Left lung (tissue), 10 donors: ENCODE measurements around the gene LRMDA. TPM values are rescaled to one million over a fixed set of nuclear protein-coding genes. Genes with fewer than 3 reads are reported as not detected.

Source experiments
- ATAC-seq: fragments of 200-7000 bp; cut with Tn5 transposase; one replicate; pipeline ENCODE4 v1.9.1; 2020; ENCODE audit warnings: moderate library complexity
- DNase-seq, 4 donors: peaks; one replicate each; pipeline ENCODE4 v3.0.0-alpha.2; 2013 to 2020
- H3K27ac ChIP-seq, 2 donors: fragments of 200-600 bp; sonication (generic) in 1 of 2; one replicate each; pipeline versions ENCODE4 v1.5.0 to v1.8.0; 2020 to 2021
- H3K27me3 ChIP-seq, 2 donors: fragments of 200-600 bp; sonication (generic) in 1 of 2; one replicate each; pipeline versions ENCODE4 v1.5.0 to v1.8.0; 2020 to 2021
- H3K36me3 ChIP-seq, 2 donors: fragments of 200-600 bp; sonication (generic) in 1 of 2; one replicate each; pipeline versions ENCODE4 v1.5.0 to v1.8.0; 2020 to 2021
- H3K4me1 ChIP-seq, 2 donors: fragments of 200-600 bp; one replicate each; pipeline ENCODE4 v1.8.0; 2021
- H3K4me3 ChIP-seq, 2 donors: fragments of 200-600 bp; sonication (generic) in 1 of 2; one replicate each; pipeline versions ENCODE4 v1.5.0 to v1.8.0; 2020 to 2021; ENCODE audit warnings: mild to moderate bottlenecking in 1 of 2
- H3K9me3 ChIP-seq, 2 donors: fragments of 200-600 bp; sonication (generic) in 1 of 2; one replicate each; pipeline versions ENCODE4 v1.5.0 to v1.8.0; 2020 to 2021
- intact Hi-C, 2 donors: fragments of 100-400 bp; cut with DNase I; formaldehyde crosslinking; loops; one replicate each; pipeline versions ENCODE4 v1.11.2 to v1.14.2; 2022
- polyA plus RNA-seq, 6 donors: library from polyadenylated mRNA; unstranded; fragments of 120-200 nt; gene quantifications; one replicate each; pipeline ENCODE4 v1.2.1, GENCODE V29; 2013; ENCODE audit not compliant: insufficient read length in 6 of 6
- total RNA-seq, 2 donors: library from RNA; stranded (reverse); fragmentation: NEBNext Ultra II Directional; extraction: Animal tissue kit (Norgen Biotek cat#: 25700); gene quantifications; one replicate each; pipeline ENCODE4 v1.2.1, GENCODE V29; 2021
- TF ChIP-seq, protein P1 (sequence below), 2 donors: fragments of 200-600 bp; sonication (generic) in 1 of 2; IDR thresholded peaks; one replicate each; pipeline versions ENCODE4 v1.5.0 to v1.8.0; 2021; ENCODE audit warnings: antibody characterized with exemption in 2 of 2
- donor health status: DM: no; HTN: yes; CAD: no.
- donor health status: DM: no; HTN: no; CAD: no.

Gene LRMDA
- total and polyA plus RNA-seq, 8 donors: 13.9 to 23.6 (median 18.7) TPM

- no peak for ATAC-seq
Measured at GRCh38 chr10:75477680-75478079, 46.3 kb downstream of the LRMDA start.

DNA sequence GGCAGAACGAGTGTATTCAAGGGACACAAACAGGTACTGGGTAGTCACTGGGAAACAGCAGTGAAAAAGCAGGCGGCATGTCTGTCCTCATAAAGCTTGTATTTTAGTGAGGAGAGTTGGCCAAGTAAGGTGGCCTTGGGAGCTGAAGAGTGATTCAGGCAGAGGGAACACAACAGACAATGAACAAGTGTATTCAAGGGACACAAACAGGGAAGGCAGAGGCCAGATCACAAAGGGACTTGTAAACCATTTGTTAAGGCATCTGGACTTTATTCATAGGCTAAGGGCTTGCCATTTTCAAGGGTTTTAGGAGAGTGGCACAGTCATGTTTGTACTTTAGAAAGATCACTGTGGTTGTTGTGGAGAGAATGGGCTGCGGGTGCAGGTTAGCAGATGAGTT lies 49.0 kb downstream of the LRMDA start:
- Histone ChIP-seq H3K36me3 (no peaks in the 10 kb centered on the region), H3K4me1 (peaks cover 0 to 4% of the 10 kb centered on the region in 2 donors), H3K9me3 (peaks cover 0 to 11% of the 10 kb centered on the region in 2 donors), H3K27ac (no peak overlapping the region), H3K4me3 (no peak overlapping the region), H3K27me3 (no peaks in the 10 kb centered on the region)
- TF ChIP-seq, protein P1, sequence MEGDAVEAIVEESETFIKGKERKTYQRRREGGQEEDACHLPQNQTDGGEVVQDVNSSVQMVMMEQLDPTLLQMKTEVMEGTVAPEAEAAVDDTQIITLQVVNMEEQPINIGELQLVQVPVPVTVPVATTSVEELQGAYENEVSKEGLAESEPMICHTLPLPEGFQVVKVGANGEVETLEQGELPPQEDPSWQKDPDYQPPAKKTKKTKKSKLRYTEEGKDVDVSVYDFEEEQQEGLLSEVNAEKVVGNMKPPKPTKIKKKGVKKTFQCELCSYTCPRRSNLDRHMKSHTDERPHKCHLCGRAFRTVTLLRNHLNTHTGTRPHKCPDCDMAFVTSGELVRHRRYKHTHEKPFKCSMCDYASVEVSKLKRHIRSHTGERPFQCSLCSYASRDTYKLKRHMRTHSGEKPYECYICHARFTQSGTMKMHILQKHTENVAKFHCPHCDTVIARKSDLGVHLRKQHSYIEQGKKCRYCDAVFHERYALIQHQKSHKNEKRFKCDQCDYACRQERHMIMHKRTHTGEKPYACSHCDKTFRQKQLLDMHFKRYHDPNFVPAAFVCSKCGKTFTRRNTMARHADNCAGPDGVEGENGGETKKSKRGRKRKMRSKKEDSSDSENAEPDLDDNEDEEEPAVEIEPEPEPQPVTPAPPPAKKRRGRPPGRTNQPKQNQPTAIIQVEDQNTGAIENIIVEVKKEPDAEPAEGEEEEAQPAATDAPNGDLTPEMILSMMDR (IDR thresholded peaks at IDR 0.05): no peak
- intact Hi-C loops: no loop called here
- no peak for DNase-seq
- no peak for ATAC-seq

More at GRCh38 chr10:75477680-75478079, 46.3 kb downstream of the LRMDA start:
- intact Hi-C loops: no loop called here
- TF ChIP-seq, protein P1 (IDR thresholded peaks at IDR 0.05): no peak
- no peak for DNase-seq
- no peak overlapping the region for H3K27ac ChIP-seq
- H3K9me3 ChIP-seq: no peaks in the 10 kb centered on the region
- H3K4me1 ChIP-seq: peaks cover under 1 to 4% of the 10 kb centered on the region in 2 donors
- no peaks in the 10 kb centered on the region for H3K27me3 ChIP-seq
- no peak overlapping the region for H3K4me3 ChIP-seq
- no peaks in the 10 kb centered on the region for H3K36me3 ChIP-seq

- no peak for DNase-seq
Measured at GRCh38 chr10:75483188-75483587, 51.8 kb downstream of the LRMDA start.

GRCh38 chr10:75484717-75485116 lies 53.3 kb downstream of the LRMDA start:
- TF ChIP-seq, protein P1 (IDR thresholded peaks at IDR 0.05): no peak
- no peak overlapping the region for H3K27ac ChIP-seq
- peaks cover 0 to 11% of the 10 kb centered on the region in 2 donors for H3K9me3 ChIP-seq
- H3K4me3 ChIP-seq: no peak overlapping the region
- intact Hi-C loops: no loop called here
- ATAC-seq (no peak), DNase-seq (no peak)
- no peaks in the 10 kb centered on the region for H3K4me1 ChIP-seq
- H3K27me3 ChIP-seq: no peaks in the 10 kb centered on the region
- no peaks in the 10 kb centered on the region for H3K36me3 ChIP-seq

More at GRCh38 chr10:75483188-75483587, 51.8 kb downstream of the LRMDA start:
- intact Hi-C loops: no loop called here
- Histone ChIP-seq H3K27ac (no peak overlapping the region), H3K4me1 (no peaks in the 10 kb centered on the region), H3K36me3 (no peaks in the 10 kb centered on the region), H3K4me3 (no peak overlapping the region), H3K27me3 (no peaks in the 10 kb centered on the region), H3K9me3 (peaks cover 0 to 11% of the 10 kb centered on the region in 2 donors)
- no peak for ATAC-seq
- TF ChIP-seq, protein P1 (IDR thresholded peaks at IDR 0.05): no peak

DNA sequence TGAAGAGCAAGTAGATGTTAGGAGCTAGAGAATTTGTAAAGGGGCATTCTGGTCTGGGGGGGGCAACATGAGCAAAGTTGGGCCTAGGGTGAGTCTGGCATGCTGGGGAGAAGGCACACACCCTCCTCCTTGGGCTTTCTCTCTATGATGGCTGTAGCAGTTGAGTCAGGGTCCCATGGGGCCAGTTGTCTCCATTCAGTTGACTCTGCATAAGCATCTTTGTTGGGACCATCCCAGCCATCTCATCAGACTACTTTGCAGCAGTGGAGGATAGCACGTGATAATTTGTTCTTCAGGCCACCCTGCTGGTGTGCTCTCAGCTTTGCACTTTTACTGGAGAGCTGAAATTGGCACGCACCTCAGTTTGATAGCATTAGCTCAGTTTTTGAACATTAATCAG lies 55.2 kb downstream of the LRMDA start:
- Histone ChIP-seq H3K36me3 (no peaks in the 10 kb centered on the region), H3K9me3 (peaks cover 0 to 11% of the 10 kb centered on the region in 2 donors), H3K27me3 (no peaks in the 10 kb centered on the region), H3K27ac (no peak overlapping the region), H3K4me3 (no peak overlapping the region), H3K4me1 (no peaks in the 10 kb centered on the region)
- ATAC-seq (no peak), DNase-seq (no peak)
- intact Hi-C loops: no loop called here
- TF ChIP-seq, protein P1 (IDR thresholded peaks at IDR 0.05): no peak
